Adrenal gland (tissue), 12 donors: ENCODE data around the gene LYZ. TPM values are rescaled to one million over a fixed set of nuclear protein-coding genes. Genes with fewer than 3 reads are reported as not detected.

Experiments
- DNase-seq, 7 donors: peaks; one replicate each; pipeline ENCODE4 v3.0.0-alpha.2; 2019 to 2020
- H3K27ac ChIP-seq, 5 donors: fragments of 200-600 bp; sonication (generic) in 4 of 5; 1 replicate in 3 of 5; 2 replicates in 2 of 5; pipeline versions ENCODE4 v1.5.1 to v1.8.0; 2016 to 2020; ENCODE audit warnings: mild to moderate bottlenecking in 1 of 5
- H3K27me3 ChIP-seq: fragments of 200-600 bp; 2 replicates; pipeline ENCODE4 v1.8.0; 2021
- H3K36me3 ChIP-seq, 2 donors: fragments of 200-600 bp; replicated peaks in 1 of 2; 1 replicate in 1 of 2; 2 replicates in 1 of 2; pipeline versions ENCODE4 v1.5.1 to v1.8.0; 2018 to 2022
- H3K4me1 ChIP-seq, 2 donors: fragments of 200-600 bp; replicated peaks in 1 of 2; 1 replicate in 1 of 2; 2 replicates in 1 of 2; pipeline versions ENCODE4 v1.5.1 to v1.8.0; 2018 to 2021
- H3K4me3 ChIP-seq, 4 donors: fragments of 200-600 bp; sonication (generic) in 3 of 4; one replicate each; pipeline ENCODE4 v1.5.1; 2016 to 2018
- H3K9me3 ChIP-seq, 3 donors: fragments of 200-600 bp; sonication (generic) in 1 of 3; replicated peaks in 1 of 3; 1 replicate in 2 of 3; 2 replicates in 1 of 3; pipeline versions ENCODE4 v1.5.1 to v1.8.0; 2016 to 2021
- POLR2A ChIP-seq, 2 donors: fragments of 450-650 bp; IDR thresholded peaks; one replicate each; pipeline ENCODE4 v1.6.1; 2017; ENCODE audit warnings: antibody characterized with exemption in 2 of 2, mild to moderate bottlenecking in 2 of 2, moderate library complexity in 1 of 2
- WGBS, 4 donors: extraction: QIAGEN DNeasy Blood & Tissue Kit in 2 of 4; methylation state at CpG; one replicate each; pipeline versions ENCODE4 v1.1.5 to v1.1.7; 2013 to 2017; 5-methylcytosine and 5-hydroxymethylcytosine counted together
- intact Hi-C, 2 donors: fragments of 100-400 bp; cut with DNase I; formaldehyde crosslinking; loops; one replicate each; pipeline versions ENCODE4 v1.14.1 to v1.15.0; 2022 to 2023
- polyA plus RNA-seq, 3 donors: library from polyadenylated mRNA; stranded (reverse); fragments of 200-250 nt in 2 of 3; fragments of 350-450 nt in 1 of 3; fragmentation: Illumina TruSeq in 1 of 3; extraction: RNeasy Lipid Tissue Mini Kit (QIAGEN cat#74804) in 1 of 3; gene quantifications; one replicate each; pipeline ENCODE4 v1.2.3, GENCODE V29; 2013 to 2014
- total RNA-seq, 9 donors: library from RNA; depleted of rRNA in 4 of 9; stranded (reverse); fragments of >200 nt in 4 of 9; fragments of 120-200 nt in 1 of 9; fragmentation: NEBNext Ultra II Directional in 1 of 9; extraction: Animal tissue kit (Norgen Biotek cat#: 25700) in 1 of 9; gene quantifications; one replicate each; pipeline versions ENCODE4 v1.1.0 to v1.2.4, GENCODE V29; 2013 to 2023
- TF ChIP-seq, protein P1 (sequence below), 6 experiments: fragments of 450-650 bp in 4 of 6; fragments of 200-600 bp in 2 of 6; sonication (generic) in 1 of 6; IDR thresholded peaks; 1 replicate in 5 of 6; 2 replicates in 1 of 6; pipeline versions ENCODE4 v1.5.1 to v1.8.0; 2016 to 2021; ENCODE audit warnings: antibody characterized with exemption in 6 of 6, mild to moderate bottlenecking in 2 of 6, moderate library complexity in 1 of 6
- donor health status: healthy with polysubstance abuse.
- donor health status: Bipolar disorder and iron deficiency.
- donor health status: DM: yes; HTN: yes; CAD: no.
- donor health status: DM: no; HTN: no; CAD: no.
- donor health status: DM: no; HTN: no; CAD: no.
- donor health status: DM: yes; HTN: yes; CAD: no.

Gene LYZ
- total and polyA plus RNA-seq, 12 donors = 8.2 to 98.5 (median 28.6) TPM

- H3K36me3 ChIP-seq = peaks cover 0 to 4% of the 10 kb centered on the region in 2 donors
- no peak overlapping the region for H3K27ac ChIP-seq
- H3K4me1 ChIP-seq = no peaks in the 10 kb centered on the region
- WGBS, 4 donors = 88 to 92% (median 90%) methylated on average over 2 of the region's 2 CpGs
- no peaks in the 10 kb centered on the region for H3K27me3 ChIP-seq
- no peaks in the 10 kb centered on the region for H3K9me3 ChIP-seq
- no peak overlapping the region for H3K4me3 ChIP-seq
- no peak for DNase-seq
- intact Hi-C loops = no loop called here
- TF ChIP-seq, protein P1, sequence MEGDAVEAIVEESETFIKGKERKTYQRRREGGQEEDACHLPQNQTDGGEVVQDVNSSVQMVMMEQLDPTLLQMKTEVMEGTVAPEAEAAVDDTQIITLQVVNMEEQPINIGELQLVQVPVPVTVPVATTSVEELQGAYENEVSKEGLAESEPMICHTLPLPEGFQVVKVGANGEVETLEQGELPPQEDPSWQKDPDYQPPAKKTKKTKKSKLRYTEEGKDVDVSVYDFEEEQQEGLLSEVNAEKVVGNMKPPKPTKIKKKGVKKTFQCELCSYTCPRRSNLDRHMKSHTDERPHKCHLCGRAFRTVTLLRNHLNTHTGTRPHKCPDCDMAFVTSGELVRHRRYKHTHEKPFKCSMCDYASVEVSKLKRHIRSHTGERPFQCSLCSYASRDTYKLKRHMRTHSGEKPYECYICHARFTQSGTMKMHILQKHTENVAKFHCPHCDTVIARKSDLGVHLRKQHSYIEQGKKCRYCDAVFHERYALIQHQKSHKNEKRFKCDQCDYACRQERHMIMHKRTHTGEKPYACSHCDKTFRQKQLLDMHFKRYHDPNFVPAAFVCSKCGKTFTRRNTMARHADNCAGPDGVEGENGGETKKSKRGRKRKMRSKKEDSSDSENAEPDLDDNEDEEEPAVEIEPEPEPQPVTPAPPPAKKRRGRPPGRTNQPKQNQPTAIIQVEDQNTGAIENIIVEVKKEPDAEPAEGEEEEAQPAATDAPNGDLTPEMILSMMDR (IDR thresholded peaks at IDR 0.05) = no peak
- TF ChIP-seq POLR2A (IDR thresholded peaks at IDR 0.05) = no peak
Observed at GRCh38 chr12:69386921-69387320, 38.7 kb downstream of the LYZ start.

DNA sequence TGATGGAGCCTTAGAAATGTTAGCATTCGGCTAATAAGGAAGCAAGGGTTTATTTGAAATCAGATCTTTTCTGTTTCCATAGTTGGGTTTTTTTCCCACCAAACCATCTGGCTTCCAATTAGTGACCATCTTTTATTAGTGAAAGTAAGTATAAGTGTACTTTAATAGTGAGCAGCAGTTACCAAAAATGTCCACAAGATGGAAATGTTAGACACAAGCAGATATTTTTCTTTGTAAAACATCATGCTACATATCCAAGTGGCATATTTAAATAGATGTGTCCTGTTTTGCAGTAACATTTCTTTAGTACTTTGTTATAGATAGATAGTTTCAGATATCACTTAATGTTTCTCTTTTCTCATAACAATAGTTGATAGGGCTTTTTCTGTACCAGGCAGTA lies 40.2 kb downstream of the LYZ start:
- H3K27ac ChIP-seq = no peak overlapping the region
- no peaks in the 10 kb centered on the region for H3K9me3 ChIP-seq
- DNase-seq = no peak
- WGBS, 4 donors = 72 to 88% (median 75%) methylated on average over 1 of the region's 1 CpG
- H3K4me1 ChIP-seq = no peaks in the 10 kb centered on the region
- intact Hi-C loops = no loop called here
- TF ChIP-seq, protein P1 (IDR thresholded peaks at IDR 0.05) = peak; percentile 44 to 73 (median 64)
- TF ChIP-seq POLR2A (IDR thresholded peaks at IDR 0.05) = no peak
- no peaks in the 10 kb centered on the region for H3K27me3 ChIP-seq
- H3K36me3 ChIP-seq = peaks cover 0 to 4% of the 10 kb centered on the region in 2 donors
- H3K4me3 ChIP-seq = no peak overlapping the region

GRCh38 chr12:69389831-69390230 lies 41.6 kb downstream of the LYZ start:
- intact Hi-C loops = no loop called here

GRCh38 chr12:69392179-69392928 lies 44.2 kb downstream of the LYZ start:
- intact Hi-C loops = no loop called here
- H3K27ac ChIP-seq = no peak overlapping the region
- no peaks in the 10 kb centered on the region for H3K9me3 ChIP-seq
- no peak overlapping the region for H3K4me3 ChIP-seq
- TF ChIP-seq, protein P1 (IDR thresholded peaks at IDR 0.05) = no peak
- TF ChIP-seq POLR2A (IDR thresholded peaks at IDR 0.05) = no peak
- WGBS, 4 donors = 94 to 100% (median 100%) methylated on average over 1 of the region's 1 CpG
- H3K36me3 ChIP-seq = peaks cover 0 to 4% of the 10 kb centered on the region in 2 donors
- H3K27me3 ChIP-seq = no peaks in the 10 kb centered on the region
- no peaks in the 10 kb centered on the region for H3K4me1 ChIP-seq
- no peak for DNase-seq

More at GRCh38 chr12:69389831-69390230, 41.6 kb downstream of the LYZ start:
- DNase-seq = no peak
- Histone ChIP-seq H3K9me3 (no peaks in the 10 kb centered on the region), H3K27me3 (no peaks in the 10 kb centered on the region), H3K27ac (no peak overlapping the region), H3K36me3 (peaks cover 0 to 4% of the 10 kb centered on the region in 2 donors), H3K4me1 (no peaks in the 10 kb centered on the region), H3K4me3 (no peak overlapping the region)
- TF ChIP-seq POLR2A (IDR thresholded peaks at IDR 0.05) = no peak
- TF ChIP-seq, protein P1 (IDR thresholded peaks at IDR 0.05) = no peak
- WGBS, 4 donors = 35 to 50% (median 41%) methylated on average over 1 of the region's 1 CpG
